Measurements from ENCODE around the gene EGFR.

- TF ChIP-seq, protein P1, sequence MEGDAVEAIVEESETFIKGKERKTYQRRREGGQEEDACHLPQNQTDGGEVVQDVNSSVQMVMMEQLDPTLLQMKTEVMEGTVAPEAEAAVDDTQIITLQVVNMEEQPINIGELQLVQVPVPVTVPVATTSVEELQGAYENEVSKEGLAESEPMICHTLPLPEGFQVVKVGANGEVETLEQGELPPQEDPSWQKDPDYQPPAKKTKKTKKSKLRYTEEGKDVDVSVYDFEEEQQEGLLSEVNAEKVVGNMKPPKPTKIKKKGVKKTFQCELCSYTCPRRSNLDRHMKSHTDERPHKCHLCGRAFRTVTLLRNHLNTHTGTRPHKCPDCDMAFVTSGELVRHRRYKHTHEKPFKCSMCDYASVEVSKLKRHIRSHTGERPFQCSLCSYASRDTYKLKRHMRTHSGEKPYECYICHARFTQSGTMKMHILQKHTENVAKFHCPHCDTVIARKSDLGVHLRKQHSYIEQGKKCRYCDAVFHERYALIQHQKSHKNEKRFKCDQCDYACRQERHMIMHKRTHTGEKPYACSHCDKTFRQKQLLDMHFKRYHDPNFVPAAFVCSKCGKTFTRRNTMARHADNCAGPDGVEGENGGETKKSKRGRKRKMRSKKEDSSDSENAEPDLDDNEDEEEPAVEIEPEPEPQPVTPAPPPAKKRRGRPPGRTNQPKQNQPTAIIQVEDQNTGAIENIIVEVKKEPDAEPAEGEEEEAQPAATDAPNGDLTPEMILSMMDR (conservative IDR thresholded peaks at IDR 0.05; ENCODE audit: low read depth, low read length): no peak
- TF ChIP-seq EZH2phosphoT487 (IDR thresholded peaks at IDR 0.05; ENCODE audit: borderline replicate concordance, low read length): no peak
Measured at GRCh38 chr7:55150166-55150565, 131.3 kb downstream of the EGFR start.
